H1 (cell line): Measurements from ENCODE around the gene ZNF407. TPM values are rescaled to one million over a fixed set of nuclear protein-coding genes. Genes with fewer than 3 reads are reported as not detected.

Experiments used
- CTCF ChIA-PET: fragments of 300-600 bp; sonication (Branson Sonifier 250); formaldehyde crosslinking; loops from one replicate; lab custom pipeline; 2021; ENCODE audit not compliant: partially characterized antibody; lab: Charles Lee
- POLR2A ChIA-PET: fragments of 300-600 bp; sonication (Branson Sonifier 250); formaldehyde crosslinking; loops from one replicate; lab custom pipeline; 2021; ENCODE audit warnings: inconsistent platforms; ENCODE audit not compliant: partially characterized antibody; lab: Charles Lee
- DNase-seq, 2 experiments: peaks; one replicate each; pipeline versions ENCODE4 v3.0.0 to v3.0.0-alpha.2; 2010 to 2022; ENCODE audit warnings: low spot score in 2 of 2, low read depth in 1 of 2, mixed read lengths in 1 of 2
- FAIRE-seq: peaks from 2 replicates; lab custom pipeline; 2011; peaks lifted over from hg19 to GRCh38; lab: Jason Lieb, UNC
- H2AFZ ChIP-seq: 2 replicates; pipeline ENCODE4 v1.8.1; 2012; ENCODE audit warnings: low read length, inconsistent platforms
- H2AK5ac ChIP-seq: 2 replicates; pipeline ENCODE4 v1.6.1; 2013; ENCODE audit warnings: low read depth, low read length
- H2BK120ac ChIP-seq: replicated peaks from 2 replicates; pipeline ENCODE3; 2013; ENCODE audit warnings: low read depth, low read length, inconsistent platforms
- H2BK12ac ChIP-seq: 2 replicates; pipeline ENCODE4 v1.6.1; 2013; ENCODE audit warnings: low read depth, low read length
- H2BK15ac ChIP-seq: 2 replicates; pipeline ENCODE4 v1.6.1; 2013; ENCODE audit warnings: low read length
- H2BK20ac ChIP-seq: 2 replicates; pipeline ENCODE4 v1.6.1; 2013; ENCODE audit warnings: low read length
- H2BK5ac ChIP-seq: 2 replicates; pipeline ENCODE4 v1.6.1; 2013; ENCODE audit warnings: low read depth, low read length
- H3K14ac ChIP-seq: 2 replicates; pipeline ENCODE4 v1.6.1; 2013; ENCODE audit warnings: inconsistent platforms; ENCODE audit not compliant: insufficient read length
- H3K18ac ChIP-seq: 2 replicates; pipeline ENCODE4 v1.6.1; 2013; ENCODE audit warnings: low read length; ENCODE audit errors: extremely low read depth
- H3K23ac ChIP-seq: 2 replicates; pipeline ENCODE4 v1.6.1; 2013; ENCODE audit warnings: inconsistent platforms; ENCODE audit not compliant: insufficient read length
- H3K23me2 ChIP-seq: 2 replicates; pipeline ENCODE4 v1.6.1; 2013; ENCODE audit warnings: low read depth, low read length
- H3K27ac ChIP-seq: 2 replicates; pipeline ENCODE4 v1.6.1; 2011; ENCODE audit warnings: low read depth, low read length, inconsistent platforms
- H3K27me3 ChIP-seq, 4 experiments: replicated peaks in 1 of 4; 1 replicate in 1 of 4; 2 replicates in 3 of 4; pipeline versions ENCODE4 v1.6.1 to v1.8.1; 2011 to 2013; ENCODE audit warnings: low read length in 3 of 4, mild to moderate bottlenecking in 3 of 4, inconsistent platforms in 2 of 4, mixed read lengths in 2 of 4, moderate library complexity in 1 of 4; ENCODE audit not compliant: control insufficient read depth in 3 of 4, insufficient read depth in 3 of 4; ENCODE audit errors: extremely low read depth in 1 of 4
- H3K36me3 ChIP-seq, 4 experiments: 2 replicates each; pipeline versions ENCODE4 v1.6.1 to v1.8.1; 2011 to 2013; ENCODE audit warnings: mild to moderate bottlenecking in 4 of 4, low read length in 3 of 4, moderate library complexity in 2 of 4, control low read depth in 1 of 4, inconsistent platforms in 1 of 4; ENCODE audit not compliant: insufficient read depth in 4 of 4, control insufficient read depth in 2 of 4
- H3K4ac ChIP-seq: replicated peaks from 2 replicates; pipeline ENCODE3; 2013; ENCODE audit warnings: low read length, low read depth, mixed read lengths, inconsistent platforms; ENCODE audit not compliant: insufficient read length
- H3K4me1 ChIP-seq, 4 experiments: replicated peaks in 1 of 4; 1 replicate in 1 of 4; 2 replicates in 3 of 4; pipeline versions ENCODE4 v1.6.1 to v1.8.1; 2011 to 2013; ENCODE audit warnings: low read length in 3 of 4, inconsistent platforms in 2 of 4, mixed read lengths in 1 of 4; ENCODE audit not compliant: insufficient read depth in 4 of 4, control insufficient read depth in 3 of 4
- H3K4me2 ChIP-seq, 2 experiments: 2 replicates each; pipeline versions ENCODE4 v1.6.1 to v1.8.1; 2011 to 2013; ENCODE audit warnings: low read depth in 2 of 2, low read length in 2 of 2, control low read depth in 1 of 2, inconsistent platforms in 1 of 2, mild to moderate bottlenecking in 1 of 2; ENCODE audit not compliant: insufficient read depth in 1 of 2
- H3K4me3 ChIP-seq, 4 experiments: fragments of 200-600, 300-600 bp in 1 of 4; sonication (generic), shearing (Covaris generic), sonication (Bioruptor Twin) in 1 of 4; 2 replicates each; pipeline versions ENCODE4 v1.5.1 to v1.8.1; 2011 to 2016; ENCODE audit warnings: low read length in 4 of 4, low read depth in 3 of 4, control low read depth in 2 of 4, inconsistent platforms in 2 of 4, mild to moderate bottlenecking in 2 of 4, mixed read lengths in 1 of 4, moderate library complexity in 1 of 4; ENCODE audit not compliant: insufficient read depth in 2 of 4; ENCODE audit errors: extremely low read depth in 1 of 4
- H3K56ac ChIP-seq: replicated peaks from 2 replicates; pipeline ENCODE3; 2013; ENCODE audit warnings: low read depth, mild to moderate bottlenecking, mixed read lengths, low read length, inconsistent platforms; ENCODE audit not compliant: insufficient read length
- H3K79me1 ChIP-seq: 2 replicates; pipeline ENCODE4 v1.6.1; 2013; ENCODE audit warnings: low read depth, low read length, control low read depth
- H3K79me2 ChIP-seq, 2 experiments: 2 replicates each; pipeline versions ENCODE4 v1.6.1 to v1.8.1; 2012 to 2013; ENCODE audit warnings: low read length in 2 of 2, mild to moderate bottlenecking in 2 of 2, inconsistent platforms in 1 of 2; ENCODE audit not compliant: insufficient read depth in 2 of 2, control insufficient read depth in 1 of 2
- H3K9ac ChIP-seq, 4 experiments: replicated peaks in 1 of 4; 1 replicate in 1 of 4; 2 replicates in 3 of 4; pipeline versions ENCODE4 v1.6.1 to v1.8.1; 2011 to 2013; ENCODE audit warnings: low read depth in 3 of 4, low read length in 3 of 4, control low read depth in 2 of 4, mild to moderate bottlenecking in 2 of 4, moderate library complexity in 2 of 4, inconsistent platforms in 1 of 4; ENCODE audit errors: extremely low read depth in 1 of 4
- H3K9me3 ChIP-seq, 2 experiments: 2 replicates each; pipeline versions ENCODE4 v1.6.1 to v1.8.1; 2012 to 2013; ENCODE audit warnings: mild to moderate bottlenecking in 2 of 2, moderate library complexity in 2 of 2, control low read depth in 1 of 2, inconsistent platforms in 1 of 2, low read depth in 1 of 2, low read length in 1 of 2, mixed read lengths in 1 of 2; ENCODE audit not compliant: insufficient read depth in 2 of 2
- H4K20me1 ChIP-seq, 2 experiments: replicated peaks in 1 of 2; 2 replicates each; pipeline versions ENCODE3 to v1.8.1; 2011 to 2013; ENCODE audit warnings: inconsistent platforms in 2 of 2, low read length in 2 of 2, mild to moderate bottlenecking in 1 of 2; ENCODE audit not compliant: insufficient read depth in 2 of 2, control insufficient read depth in 1 of 2
- H4K5ac ChIP-seq: 2 replicates; pipeline ENCODE4 v1.6.1; 2013; ENCODE audit warnings: low read length, low read depth, mixed read lengths, inconsistent platforms; ENCODE audit not compliant: insufficient read length
- H4K8ac ChIP-seq: 2 replicates; pipeline ENCODE4 v1.8.0; 2013; ENCODE audit warnings: mild to moderate bottlenecking, moderate library complexity, low read length, inconsistent platforms; ENCODE audit not compliant: insufficient read depth; ENCODE audit errors: extremely low read depth
- H4K91ac ChIP-seq: replicated peaks from 2 replicates; pipeline ENCODE3; 2013; ENCODE audit warnings: low read length, mixed read lengths, inconsistent platforms; ENCODE audit not compliant: insufficient read length
- BCL11A ChIP-seq, 2 experiments: IDR thresholded peaks; one replicate each; pipeline ENCODE4 v1.6.1; 2011; ENCODE audit warnings: low read depth in 2 of 2, low read length in 2 of 2, mild to moderate bottlenecking in 2 of 2
- SP4 ChIP-seq: IDR thresholded peaks from 2 replicates; pipeline ENCODE4 v1.6.1; 2012; ENCODE audit warnings: low read length, inconsistent platforms
- TCF12 ChIP-seq: IDR thresholded peaks from 2 replicates; pipeline ENCODE4 v1.6.1; 2011; ENCODE audit warnings: low read depth, mild to moderate bottlenecking, low read length
- WGBS, 2 experiments: shearing (Covaris generic) in 1 of 2; methylation state at CpG; one replicate each; pipeline versions ENCODE4 v1.1.6 to v1.1.7; 2013 to 2015; ENCODE audit warnings: low lambda C conversion rate in 2 of 2, mixed read lengths in 2 of 2, inconsistent platforms in 1 of 2, low coverage in 1 of 2, missing lambda C conversion rate in 1 of 2; ENCODE audit not compliant: insufficient replicate concordance in 2 of 2, insufficient coverage in 1 of 2, insufficient read length in 1 of 2; ENCODE audit errors: extremely low coverage in 1 of 2, missing lambda C conversion rate in 1 of 2; 5-methylcytosine and 5-hydroxymethylcytosine counted together
- polyA plus RNA-seq, 7 experiments: library from polyadenylated mRNA; depleted of rRNA in 3 of 7; stranded (reverse) in 5 of 7; unstranded in 2 of 7; fragments of >200 nt in 5 of 7; fragments of 200-250 nt in 2 of 7; gene quantifications; 1 replicate in 5 of 7; 2 replicates in 1 of 7; 4 replicates in 1 of 7; pipeline versions ENCODE4 v1.2.1 to v1.2.3, GENCODE V29; 2011 to 2013; ENCODE audit warnings: missing spikeins in 2 of 7, mixed read lengths in 2 of 7
- total RNA-seq: library from RNA; stranded (reverse); fragmentation: NEBNext Ultra II Directional; extraction: Animal tissue kit (Norgen Biotek cat#: 25700); gene quantifications from 2 replicates; pipeline ENCODE4 v1.2.1, GENCODE V29; 2021

The ZNF407 gene
- total and polyA plus RNA-seq, 2 of the 8 experiments (the other 6 are each of a cell fraction or from before 2014, with no cell fraction given): 1.5 to 6.8 TPM

DNA sequence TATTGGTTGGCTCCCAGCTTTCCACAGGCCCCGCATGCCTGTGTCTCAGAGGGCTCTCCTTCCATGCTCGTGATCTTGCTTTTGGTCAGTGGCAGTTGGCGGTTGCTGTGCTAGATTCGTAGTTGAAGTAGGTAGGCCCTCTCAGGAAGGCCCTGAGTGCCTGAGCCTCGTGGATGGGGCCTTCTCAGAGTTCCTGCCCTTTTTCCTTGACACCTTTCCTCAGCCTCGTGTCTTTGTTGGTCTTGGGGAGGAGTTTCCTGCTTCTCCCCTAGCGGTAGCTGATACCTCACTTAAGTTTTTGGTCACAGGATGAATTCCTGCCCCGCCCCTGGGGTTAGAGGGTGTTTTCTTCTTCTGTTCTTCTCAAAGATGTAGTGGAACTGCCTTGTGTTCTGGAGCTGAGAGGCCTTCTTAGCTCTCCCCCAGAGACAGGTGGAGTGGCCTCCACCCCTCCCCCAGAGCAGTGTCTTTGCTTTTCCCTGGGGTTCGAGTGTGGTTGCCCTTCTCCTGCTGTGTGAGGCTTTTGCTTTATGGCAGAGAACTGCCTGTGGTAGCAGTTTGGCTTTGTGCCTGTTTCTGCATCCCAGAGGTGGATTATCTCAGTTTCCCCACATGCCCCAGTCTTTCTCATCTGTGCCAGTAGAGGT lies 94.8 kb downstream of the ZNF407 start:
- CTCF ChIA-PET: interaction anchor here (0.9 to 1.4 kb wide), 2 partner anchors 9 to 40 kb away, joined by 4 to 5 read pairs; no protein-coding TSS in a partner anchor
- no peak overlapping the region for H2AK5ac ChIP-seq

More for the DNA sequence above, 94.8 kb downstream of the ZNF407 start:
- Histone ChIP-seq H3K18ac (no peak overlapping the region), H3K4me3 (no peak overlapping the region), H3K56ac (no peak overlapping the region), H2BK12ac (0 out of 2 replicates have a peak overlapping the region, but pooled peaks have one; percentile 9), H3K4me1 (peaks cover 0 to 3% (median 1%) of the 10 kb centered on the region in 4 experiments; a peak in 4 of 7 replicates), H3K23me2 (no peaks in the 10 kb centered on the region), H3K79me1 (no peaks in the 10 kb centered on the region), H2BK20ac (no peak overlapping the region), H4K20me1 (no peaks in the 10 kb centered on the region), H3K27me3 (peaks cover 0 to 1% (median 0%) of the 10 kb centered on the region in 4 experiments; a peak in 1 of 7 replicates), H4K5ac (no peak overlapping the region), H2AFZ (no peak overlapping the region), H3K4ac (no peak overlapping the region), H2BK15ac (0 out of 2 replicates have a peak overlapping the region, but pooled peaks have one; percentile 75), H2BK120ac (no peak overlapping the region), H3K4me2 (no peak overlapping the region), H3K23ac (no peak overlapping the region), H2BK5ac (no peak overlapping the region), H4K91ac (no peak overlapping the region), H3K36me3 (no peaks in the 10 kb centered on the region), H3K14ac (no peak overlapping the region), H3K27ac (no peak overlapping the region), H3K79me2 (no peaks in the 10 kb centered on the region), H3K9ac (no peak overlapping the region; a peak in 1 of 7 replicates), H4K8ac (no peak overlapping the region), H3K9me3 (no peaks in the 10 kb centered on the region)
- peak; percentile 24 for FAIRE-seq
- TF ChIP-seq BCL11A (IDR thresholded peaks at IDR 0.05; ENCODE audit: low read depth in 2 of 2, low read length in 2 of 2): no peak
- TF ChIP-seq TCF12: no peak
- no peak for TF ChIP-seq SP4
- POLR2A ChIA-PET: no interaction called here
- 77% methylated on average over 9 of the region's 9 CpGs; no CpG with 5 or more reads in 1 of the 2 experiments for WGBS, 2 experiments
- DNase-seq: no peak
